GM10847 (cell line): Measurements from ENCODE around the gene HMGCLL1.

ENCODE experiments used
- POLR2A ChIP-seq: IDR thresholded peaks from 2 replicates; pipeline ENCODE4 v1.6.1; 2011; ENCODE audit not compliant: insufficient read length; ENCODE audit errors: extremely low read depth

Gene HMGCLL1

DNA sequence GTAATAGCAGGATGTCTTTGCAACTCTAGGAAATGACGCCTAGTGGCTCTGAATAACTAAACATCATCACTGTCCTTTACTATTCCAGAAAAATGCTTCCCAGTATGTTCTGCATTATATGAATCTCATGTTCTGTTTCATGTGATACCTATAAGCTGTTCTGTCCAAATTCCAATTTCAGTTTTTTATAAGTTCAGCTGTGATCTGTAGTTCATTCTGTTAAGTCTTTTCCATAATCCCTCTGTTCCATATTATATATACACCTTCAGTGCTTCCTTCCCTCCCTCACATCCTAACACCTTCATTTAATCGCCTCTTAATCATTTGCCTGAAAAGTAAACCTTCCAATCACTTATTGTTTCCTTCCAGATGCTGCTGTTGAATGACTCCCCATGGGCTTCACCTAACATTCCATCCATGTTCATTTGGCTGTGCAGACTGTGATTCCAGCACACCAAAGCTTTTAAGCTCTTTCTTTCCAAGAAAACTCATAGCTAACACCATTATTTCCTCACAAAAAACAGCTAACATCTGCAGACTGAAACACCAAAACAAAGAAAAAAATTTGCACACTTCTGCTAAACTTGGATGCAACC lies 18.6 kb downstream of the HMGCLL1 start:
- TF ChIP-seq POLR2A: no peak

DNA sequence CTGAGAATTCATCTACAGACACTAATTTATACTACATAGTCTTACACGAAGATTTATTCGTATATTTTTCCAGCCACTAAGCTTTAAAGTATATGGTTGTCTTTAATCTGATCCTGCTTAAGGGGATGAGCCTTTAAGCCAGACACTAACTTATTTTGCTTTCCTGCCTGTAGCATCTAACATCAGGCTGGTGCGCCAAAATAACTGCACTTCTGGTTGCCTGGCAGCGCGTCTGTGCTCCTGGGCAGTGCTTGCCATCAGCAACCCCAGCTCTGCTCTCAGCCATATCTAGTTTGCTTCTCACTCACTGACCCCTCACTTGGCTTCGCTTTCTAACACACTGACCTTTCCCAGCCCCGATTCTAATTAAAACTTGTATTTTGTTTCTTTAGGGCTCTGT lies 21.8 kb downstream of the HMGCLL1 start:
- no peak for TF ChIP-seq POLR2A

- no peak for TF ChIP-seq POLR2A
These were observed 33.2 kb downstream of the HMGCLL1 start for GRCh38 chr6:55545791-55546190.

GRCh38 chr6:55543633-55544309 lies 35.2 kb downstream of the HMGCLL1 start:
- TF ChIP-seq POLR2A: no peak

DNA sequence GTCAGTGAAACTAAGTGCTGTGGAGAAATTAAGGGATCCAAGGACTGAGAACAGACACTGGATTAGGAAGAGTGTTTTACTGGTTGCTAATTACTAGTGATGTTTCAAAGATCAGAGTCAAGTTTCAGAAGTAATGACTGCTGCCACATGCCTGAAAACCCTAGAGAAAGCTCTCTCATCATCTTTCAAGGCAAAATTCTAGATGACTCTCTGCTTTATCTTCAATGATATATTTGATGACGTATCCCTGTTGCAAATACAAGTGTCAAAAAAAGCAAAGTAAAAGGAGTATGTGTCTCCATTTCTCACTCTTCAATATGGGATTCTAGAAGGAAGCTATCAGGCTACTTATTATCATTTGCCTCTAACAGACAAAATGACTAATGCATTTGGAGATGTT lies 38.0 kb downstream of the HMGCLL1 start:
- no peak for TF ChIP-seq POLR2A

GRCh38 chr6:55536391-55536956 lies 42.5 kb downstream of the HMGCLL1 start:
- no peak for TF ChIP-seq POLR2A

DNA sequence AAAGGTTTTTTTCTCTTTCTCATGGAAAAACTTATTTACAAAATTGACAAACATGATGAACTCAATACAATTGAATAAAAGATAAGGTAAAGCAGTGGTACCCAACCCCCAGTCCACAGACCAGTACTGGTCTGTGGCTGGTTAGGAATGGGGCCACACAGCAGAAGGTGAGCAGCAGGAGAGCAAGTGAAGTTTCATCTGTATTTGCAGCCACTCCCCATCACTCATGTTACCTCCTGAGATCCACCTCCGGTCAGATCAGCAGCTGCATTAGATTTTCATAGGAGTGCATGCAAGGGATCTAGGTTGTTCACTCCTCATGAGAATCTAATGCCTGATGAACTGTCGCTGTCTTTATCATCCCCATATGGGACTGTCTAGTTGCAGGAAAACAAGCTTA lies 47.5 kb downstream of the HMGCLL1 start:
- TF ChIP-seq POLR2A: no peak

- no peak for TF ChIP-seq POLR2A
These were observed 48.1 kb downstream of the HMGCLL1 start for GRCh38 chr6:55530931-55531330.

DNA sequence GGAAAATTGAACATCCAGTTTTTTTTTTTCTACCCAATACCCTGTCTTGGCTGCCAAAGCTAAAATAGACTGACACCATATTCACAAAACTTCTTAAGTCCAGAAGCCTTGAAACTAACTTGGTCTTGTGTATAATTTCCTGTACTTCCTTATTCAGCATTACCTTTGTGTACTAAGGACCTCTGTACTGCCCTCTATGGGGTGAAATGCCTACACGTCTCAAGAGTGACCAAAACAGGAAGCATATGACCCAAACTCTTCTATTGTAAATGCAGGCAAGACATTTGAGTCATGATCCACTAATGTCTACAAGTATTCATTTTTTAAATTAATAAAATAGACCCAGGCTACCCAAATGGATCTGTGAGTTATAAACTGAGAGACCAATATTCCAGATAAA lies 50.4 kb downstream of the HMGCLL1 start:
- no peak for TF ChIP-seq POLR2A

GRCh38 chr6:55524441-55524840 lies 54.6 kb downstream of the HMGCLL1 start:
- no peak for TF ChIP-seq POLR2A

GRCh38 chr6:55518529-55519060 lies 60.4 kb downstream of the HMGCLL1 start:
- no peak for TF ChIP-seq POLR2A

DNA sequence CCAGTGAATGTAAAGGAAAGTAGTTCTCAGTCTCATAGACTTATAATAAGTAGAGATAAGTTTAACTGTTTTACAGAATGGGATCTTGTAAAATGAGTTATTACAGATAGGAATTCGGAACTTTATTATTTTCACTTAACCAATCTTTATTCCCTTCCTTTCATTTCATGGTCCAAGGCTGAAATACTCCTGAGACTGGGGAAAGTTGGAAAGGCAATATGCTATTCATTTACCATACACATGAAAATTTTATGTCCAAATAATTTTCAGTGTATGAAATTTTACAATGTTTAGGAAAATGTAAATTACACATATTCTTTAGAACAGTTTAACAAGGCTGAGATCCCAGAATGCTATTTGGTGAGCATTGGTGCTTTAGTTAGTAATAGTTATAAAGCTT lies 62.3 kb downstream of the HMGCLL1 start:
- TF ChIP-seq POLR2A: no peak

DNA sequence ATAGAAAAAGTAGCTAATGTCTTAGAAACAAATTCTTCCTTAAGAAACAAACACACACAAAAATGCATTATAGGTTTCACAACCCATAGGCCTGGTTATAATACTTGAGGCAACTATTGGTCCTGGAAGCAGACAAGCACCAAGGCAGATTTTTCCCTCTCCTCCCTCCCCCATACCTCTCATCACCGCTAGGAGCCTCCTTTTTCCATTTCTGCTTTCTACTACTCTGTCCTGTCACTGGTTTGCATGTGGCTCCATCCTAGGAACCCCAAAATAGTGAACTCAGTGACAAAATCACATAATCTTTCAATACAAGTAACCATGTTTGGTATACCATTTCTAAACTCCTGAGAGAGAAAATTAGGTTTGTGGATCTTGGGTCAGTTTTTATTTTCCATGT lies 66.1 kb downstream of the HMGCLL1 start:
- no peak for TF ChIP-seq POLR2A

GRCh38 chr6:55511122-55511800 lies 67.7 kb downstream of the HMGCLL1 start:
- TF ChIP-seq POLR2A: no peak

DNA sequence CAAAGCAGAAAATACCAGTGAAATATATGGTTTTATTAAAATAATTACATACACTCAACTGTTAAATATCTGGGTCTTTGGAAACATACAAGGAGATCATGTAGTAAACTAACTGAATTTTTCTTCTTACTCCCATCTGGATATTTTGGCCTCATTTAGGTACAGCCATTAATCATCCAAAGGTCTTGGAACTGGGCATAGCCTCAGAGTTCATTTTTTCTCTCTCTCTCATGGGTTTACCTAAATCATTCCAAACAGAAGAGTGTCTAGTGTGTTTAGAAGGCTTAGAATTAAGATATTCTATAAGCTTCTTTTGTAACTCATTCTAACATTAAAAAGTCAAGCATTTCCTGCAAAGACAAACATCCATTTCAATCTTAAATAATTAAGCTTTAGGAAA lies 79.4 kb downstream of the HMGCLL1 start:
- TF ChIP-seq POLR2A: no peak

GRCh38 chr6:55497694-55498093 lies 81.3 kb downstream of the HMGCLL1 start:
- TF ChIP-seq POLR2A: no peak
